Measurements from ENCODE around the gene WAS.
A peak's percentile ranks its signal among the peaks of the same experiment; 100 is the strongest.

The WAS gene

DNA sequence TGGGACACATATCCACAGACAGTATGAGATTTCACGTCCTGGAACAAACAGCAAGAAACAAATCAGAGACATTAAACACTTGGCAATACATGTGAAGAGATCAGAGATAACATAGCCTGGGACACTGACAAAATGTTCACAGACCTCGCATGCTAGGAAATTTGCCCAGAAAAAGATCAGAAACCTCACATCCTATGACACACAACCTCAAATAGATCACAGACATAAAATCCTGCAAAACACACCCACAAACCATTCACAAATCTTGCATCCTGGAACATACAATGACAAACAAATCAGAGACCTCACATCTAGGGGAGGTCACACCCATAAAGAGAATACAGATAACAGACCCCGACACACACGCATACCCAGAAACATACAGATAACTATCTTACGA lies 31.0 kb downstream of the WAS start:
- no peak for FAIRE-seq

GRCh38 chrX:48715072-48715471 lies 31.5 kb downstream of the WAS start:
- no peak for FAIRE-seq

DNA sequence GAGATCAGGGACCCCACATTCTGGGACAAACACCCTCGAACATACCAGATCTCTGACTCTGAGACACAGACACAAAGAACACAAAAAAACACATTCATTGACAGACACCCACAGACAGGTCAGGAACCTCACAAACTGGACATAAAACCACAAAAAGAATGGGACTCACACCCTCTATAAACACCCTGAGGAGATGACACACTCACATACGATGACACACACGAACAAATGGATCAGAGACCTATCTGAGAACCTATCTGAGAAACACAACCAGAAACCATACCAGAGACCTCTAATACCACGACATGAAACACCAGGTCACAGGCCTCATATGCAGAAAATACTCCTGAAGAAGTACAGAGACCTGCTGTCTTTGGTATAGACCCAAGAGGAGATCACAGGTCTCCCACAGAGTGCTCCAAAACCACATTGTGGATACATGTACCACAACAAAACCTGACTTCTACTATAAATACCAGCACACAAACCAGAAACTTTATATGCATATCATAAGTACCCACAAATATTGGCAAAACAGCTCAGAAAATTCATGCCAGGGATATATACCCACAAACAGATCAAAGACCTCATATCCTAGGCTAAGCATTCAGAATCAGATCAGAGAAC lies 32.4 kb downstream of the WAS start:
- no peak for FAIRE-seq

- no peak for FAIRE-seq
Measured at GRCh38 chrX:48719958-48720357, 36.4 kb downstream of the WAS start.

- no peak for FAIRE-seq
Measured at GRCh38 chrX:48720577-48721250, 37.1 kb downstream of the WAS start.

DNA sequence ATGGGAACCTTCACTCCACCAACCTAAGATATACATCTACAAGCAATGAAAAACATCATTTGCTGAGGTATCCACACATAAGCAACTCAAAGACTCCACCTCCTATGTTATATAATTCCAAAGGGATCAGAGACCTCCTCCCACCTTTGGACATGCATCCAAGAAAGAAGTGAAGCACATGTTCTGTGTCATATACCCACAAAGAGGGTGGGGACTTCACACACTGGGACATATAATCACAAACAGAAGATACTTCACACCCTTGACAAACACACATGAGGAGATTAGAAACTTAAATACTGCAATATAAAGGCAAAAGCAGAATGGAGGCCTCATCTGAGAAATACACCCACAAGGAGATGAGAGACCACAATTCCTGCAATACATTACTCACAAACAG lies 38.3 kb downstream of the WAS start:
- no peak for FAIRE-seq

DNA sequence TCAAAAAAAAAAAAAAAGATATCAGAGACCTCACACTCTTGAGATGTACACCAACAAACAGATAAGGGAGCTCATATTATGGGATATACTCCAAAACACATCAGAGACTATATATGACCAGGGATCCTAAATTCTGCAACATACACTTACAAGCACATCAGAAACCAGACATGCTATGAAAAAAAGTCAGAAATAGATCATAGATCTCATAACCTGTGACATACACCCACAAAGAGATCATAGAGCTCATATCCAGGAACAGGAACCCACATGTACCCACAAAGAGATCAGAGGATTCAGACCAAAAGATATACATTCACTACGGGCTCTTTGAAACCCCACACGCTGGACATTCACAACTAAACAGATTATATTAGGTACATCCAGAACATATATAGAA lies 43.0 kb downstream of the WAS start:
- no peak for FAIRE-seq

DNA sequence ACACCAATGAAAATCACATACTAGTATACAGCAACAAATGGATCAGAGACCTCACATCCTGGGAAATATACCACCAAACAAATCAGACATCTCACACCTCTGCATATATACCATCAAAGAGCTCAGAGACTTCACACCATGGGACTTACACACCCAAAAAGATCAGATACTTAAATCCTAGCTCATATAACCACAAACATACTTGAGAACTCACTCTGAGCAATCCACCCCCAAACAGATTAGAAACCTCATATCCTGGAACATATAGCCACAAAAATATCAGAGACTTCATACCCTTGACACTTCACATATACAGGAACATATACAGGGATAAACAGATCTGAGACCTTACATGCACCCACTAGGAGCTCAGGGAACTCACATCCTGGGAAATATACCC lies 45.1 kb downstream of the WAS start:
- no peak for FAIRE-seq

GRCh38 chrX:48736303-48736702 lies 52.7 kb downstream of the WAS start:
- no peak for FAIRE-seq

GRCh38 chrX:48736878-48737212 lies 53.2 kb downstream of the WAS start:
- no peak for FAIRE-seq

GRCh38 chrX:48737213-48737938 lies 53.8 kb downstream of the WAS start:
- FAIRE-seq = peak; percentile 76

DNA sequence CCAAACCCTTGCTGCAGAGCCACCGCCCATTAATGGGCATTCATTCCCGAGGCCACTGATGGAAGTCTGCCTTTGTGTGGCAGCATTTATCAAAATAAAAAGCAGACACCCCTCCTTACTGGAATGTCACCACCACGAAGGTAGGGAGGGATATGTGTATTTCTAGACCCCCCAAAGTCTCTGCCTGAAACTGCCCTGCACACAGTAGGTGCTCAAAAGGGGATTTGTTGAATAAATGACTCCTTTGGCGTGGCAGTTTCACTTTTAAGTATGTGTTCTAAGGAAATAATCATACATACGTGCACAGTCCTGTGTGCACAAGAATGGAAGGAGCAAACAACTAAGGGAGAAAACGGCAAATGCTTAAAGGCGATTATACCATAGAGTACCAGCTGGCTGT lies 54.3 kb downstream of the WAS start:
- FAIRE-seq = no peak

All from islet of Langerhans (tissue), 1 donor.